Measurements from ENCODE around the gene KIRREL2. TPM values are rescaled to one million over a fixed set of nuclear protein-coding genes. Genes with fewer than 3 reads are reported as not detected.

KIRREL2 gene
- total and polyA plus RNA-seq, 9 of the 15 experiments (the other 6 are each of a cell fraction or from before 2014, with no cell fraction given): 0.01 to 0.12 (median 0.09) TPM; not detected in 4

- Histone ChIP-seq H3K4me3 (no peak overlapping the region), H3K36me3 (ENCODE audit: control insufficient read depth, insufficient read depth, low read length) (no peaks in the 10 kb centered on the region), H3K4me1 (replicated peaks in 1 of 2; ENCODE audit: control insufficient read depth in 2 of 2, insufficient read depth in 2 of 2, low read length in 2 of 2) (peaks cover 8 to 22% of the 10 kb centered on the region in 2 experiments), H3K9me1 (ENCODE audit: control insufficient read depth, insufficient read depth, low read length) (peaks cover 4% of the 10 kb centered on the region), H3K9me3 (replicated peaks; ENCODE audit: control insufficient read depth, insufficient read depth, low read depth, low read length) (no peaks in the 10 kb centered on the region), H3K27ac (ENCODE audit: extremely low read depth, low read depth, low read length) (no peak overlapping the region), H3K79me2 (ENCODE audit: control insufficient read depth, insufficient read depth, low read length) (no peaks in the 10 kb centered on the region), H2AFZ (ENCODE audit: low read depth, low read length) (no peak overlapping the region), H3K9ac (ENCODE audit: insufficient read depth in 1 of 2, low read depth in 2 of 2, low read length in 2 of 2) (0 out of 4 replicates have a peak overlapping the region, but pooled peaks of 1 of the 2 experiments have one; percentile 4), H4K20me1 (replicated peaks; ENCODE audit: control insufficient read depth, insufficient read depth, low read length) (peaks cover 20% of the 10 kb centered on the region), H3K4me2 (ENCODE audit: insufficient read depth, low read length) (no peak overlapping the region), H3K27me3 (ENCODE audit: control insufficient read depth in 2 of 2, insufficient read depth in 2 of 2, low read length in 2 of 2) (peaks cover 34 to 72% of the 10 kb centered on the region in 2 experiments)
- in situ Hi-C loops (cut with MboI): no loop called here
- DNase-seq (ENCODE audit: extremely low read depth in 1 of 4, low spot score in 3 of 4) (peak in 1 of 4 experiments; percentile 28), ATAC-seq (no peak), FAIRE-seq (no peak)
- BruUV-seq (replicated peaks): no TSS peak
- intact Hi-C loops (cut with micrococcal nuclease): no loop called here
- CTCF ChIA-PET (ENCODE audit: low intra/inter-chr PET ratio): no interaction called here
- 9% methylated on average over 22 of the region's 32 CpGs for WGBS (ENCODE audit: insufficient coverage, low coverage, missing lambda C conversion rate)
- POLR2A ChIA-PET: no interaction called here
- TF ChIP-seq ZNF76 (CRISPR knock-in tag; IDR thresholded peaks at IDR 0.05; ENCODE audit: borderline replicate concordance) (no peak), ESRRA (IDR thresholded peaks at IDR 0.05; ENCODE audit: borderline replicate concordance, low read depth) (no peak), RUNX1 (IDR thresholded peaks at IDR 0.05; ENCODE audit: low read depth) (no peak), ARHGAP35 (IDR thresholded peaks at IDR 0.05; ENCODE audit: partially characterized antibody) (no peak), CREM (IDR thresholded peaks at IDR 0.05; ENCODE audit: low read depth) (0 out of 2 replicates have a peak, but pooled peaks have one; percentile 31), ATF1 (CRISPR knock-in tag; IDR thresholded peaks at IDR 0.05) (no peak), ATF1 (tag; IDR thresholded peaks at IDR 0.05) (peak; percentile 64), ZNF512 (tag; IDR thresholded peaks at IDR 0.05) (peak; percentile 41; the same call in 1 of the 2 replicates), CTCF (IDR thresholded peaks at IDR 0.05 in 2 of 3, conservative IDR thresholded peaks at IDR 0.05 in 1 of 3; ENCODE audit: insufficient read depth in 2 of 3, low read depth in 1 of 3, low read length in 3 of 3) (peak in 1 of 3 experiments; percentile 21; a peak in 1 of 6 replicates), ZNF395 (CRISPR knock-in tag; IDR thresholded peaks at IDR 0.05) (no peak)
These were observed 5.3 kb upstream of the KIRREL2 start for GRCh38 chr19:35851213-35852028.
